H1 (cell line): Measurements from ENCODE around the gene ZBTB43.
A peak's percentile ranks its signal among the peaks of the same experiment; 100 is the strongest.

Experiments used
- CBX8 ChIP-seq: fragments of 300-800, 300-1000 bp; sonication (generic); IDR thresholded peaks from 2 replicates; pipeline ENCODE4 v1.7.1; 2016; ENCODE audit warnings: low read depth, low read length, borderline replicate concordance
- CHD2 ChIP-seq: IDR thresholded peaks from 2 replicates; pipeline ENCODE4 v1.6.1; 2012; ENCODE audit warnings: low read length, improper control_type of control experiment
- CREB1 ChIP-seq: IDR thresholded peaks from 2 replicates; pipeline ENCODE4 v1.6.1; 2012; ENCODE audit warnings: inconsistent platforms
- EZH2 ChIP-seq: fragments of 200-600 bp; sonication (generic); IDR thresholded peaks from 2 replicates; pipeline ENCODE4 v1.7.1; 2012; ENCODE audit warnings: low read depth, mild to moderate bottlenecking, moderate library complexity, low read length, inconsistent platforms; ENCODE audit not compliant: severe bottlenecking
- JUN ChIP-seq: IDR thresholded peaks from 2 replicates; pipeline ENCODE4 v1.6.1; 2011; ENCODE audit warnings: low read depth, mild to moderate bottlenecking, improper control_type of control experiment, low read length
- MAX ChIP-seq: IDR thresholded peaks from 2 replicates; pipeline ENCODE4 v1.6.1; 2012; ENCODE audit warnings: inconsistent platforms
- POLR2AphosphoS5 ChIP-seq: IDR thresholded peaks from 2 replicates; pipeline ENCODE4 v1.6.1; 2011; ENCODE audit warnings: low read depth, low read length
- RAD21 ChIP-seq, 2 experiments: IDR thresholded peaks in 1 of 2; conservative IDR thresholded peaks in 1 of 2; 2 replicates each; pipeline ENCODE4 v1.6.1; 2011; ENCODE audit warnings: low read depth in 2 of 2, low read length in 2 of 2, improper control_type of control experiment in 1 of 2, inconsistent platforms in 1 of 2, mild to moderate bottlenecking in 1 of 2, moderate library complexity in 1 of 2
- RFX5 ChIP-seq: IDR thresholded peaks from 2 replicates; pipeline ENCODE4 v1.6.1; 2011; ENCODE audit warnings: low read depth, low read length, improper control_type of control experiment, borderline replicate concordance
- SUZ12 ChIP-seq: fragments of 200-600 bp; sonication (generic); IDR thresholded peaks from 2 replicates; pipeline ENCODE4 v1.6.1; 2012; ENCODE audit warnings: mild to moderate bottlenecking, inconsistent platforms, low read length, moderate library complexity, mixed read lengths
- YY1 ChIP-seq: IDR thresholded peaks from 2 replicates; pipeline ENCODE4 v1.6.1; 2011; ENCODE audit warnings: low read depth, mild to moderate bottlenecking, low read length
- TF ChIP-seq, protein P1 (sequence below), 3 experiments: IDR thresholded peaks; 1 replicate in 2 of 3; 2 replicates in 1 of 3; pipeline versions ENCODE4 v1.5.1 to v1.6.1; 2011; ENCODE audit warnings: low read length in 3 of 3, mild to moderate bottlenecking in 3 of 3, inconsistent platforms in 2 of 3, low read depth in 1 of 3, moderate library complexity in 1 of 3; ENCODE audit not compliant: insufficient read depth in 1 of 3; ENCODE audit errors: control extremely low read depth in 1 of 3

GRCh38 chr9:126781186-126782052, 23.4 kb upstream of the ZBTB43 start:
- TF ChIP-seq POLR2AphosphoS5 (no peak), JUN (no peak), CHD2 (no peak), EZH2 (no peak), YY1 (0 out of 2 replicates have a peak, but pooled peaks have one; percentile 36), RFX5 (no peak), MAX (no peak), SUZ12 (no peak), CREB1 (no peak), CBX8 (no peak), RAD21 (IDR thresholded peaks at IDR 0.05 in 1 of 2, conservative IDR thresholded peaks at IDR 0.05 in 1 of 2; ENCODE audit: low read depth in 2 of 2, low read length in 2 of 2) (peak; percentile 97 to 98)
- TF ChIP-seq, protein P1, sequence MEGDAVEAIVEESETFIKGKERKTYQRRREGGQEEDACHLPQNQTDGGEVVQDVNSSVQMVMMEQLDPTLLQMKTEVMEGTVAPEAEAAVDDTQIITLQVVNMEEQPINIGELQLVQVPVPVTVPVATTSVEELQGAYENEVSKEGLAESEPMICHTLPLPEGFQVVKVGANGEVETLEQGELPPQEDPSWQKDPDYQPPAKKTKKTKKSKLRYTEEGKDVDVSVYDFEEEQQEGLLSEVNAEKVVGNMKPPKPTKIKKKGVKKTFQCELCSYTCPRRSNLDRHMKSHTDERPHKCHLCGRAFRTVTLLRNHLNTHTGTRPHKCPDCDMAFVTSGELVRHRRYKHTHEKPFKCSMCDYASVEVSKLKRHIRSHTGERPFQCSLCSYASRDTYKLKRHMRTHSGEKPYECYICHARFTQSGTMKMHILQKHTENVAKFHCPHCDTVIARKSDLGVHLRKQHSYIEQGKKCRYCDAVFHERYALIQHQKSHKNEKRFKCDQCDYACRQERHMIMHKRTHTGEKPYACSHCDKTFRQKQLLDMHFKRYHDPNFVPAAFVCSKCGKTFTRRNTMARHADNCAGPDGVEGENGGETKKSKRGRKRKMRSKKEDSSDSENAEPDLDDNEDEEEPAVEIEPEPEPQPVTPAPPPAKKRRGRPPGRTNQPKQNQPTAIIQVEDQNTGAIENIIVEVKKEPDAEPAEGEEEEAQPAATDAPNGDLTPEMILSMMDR (IDR thresholded peaks at IDR 0.05; ENCODE audit: control extremely low read depth in 1 of 3, insufficient read depth in 1 of 3, low read depth in 1 of 3, low read length in 3 of 3) = peak; percentile 90 to 97 (median 91)
